HG03066 (cell line): ENCODE measurements around the gene PIAS4.

Source experiments
- ATAC-seq: cut with Tn5 transposase; IDR thresholded peaks from one replicate; pipeline ENCODE4 v1.9.1; 2021; ENCODE audit warnings: low read depth; ENCODE audit not compliant: unreplicated experiment

PIAS4 gene

GRCh38 chr19:4057931-4058692 is 50.6 kb downstream of the PIAS4 start:
- ATAC-seq, result no peak

DNA sequence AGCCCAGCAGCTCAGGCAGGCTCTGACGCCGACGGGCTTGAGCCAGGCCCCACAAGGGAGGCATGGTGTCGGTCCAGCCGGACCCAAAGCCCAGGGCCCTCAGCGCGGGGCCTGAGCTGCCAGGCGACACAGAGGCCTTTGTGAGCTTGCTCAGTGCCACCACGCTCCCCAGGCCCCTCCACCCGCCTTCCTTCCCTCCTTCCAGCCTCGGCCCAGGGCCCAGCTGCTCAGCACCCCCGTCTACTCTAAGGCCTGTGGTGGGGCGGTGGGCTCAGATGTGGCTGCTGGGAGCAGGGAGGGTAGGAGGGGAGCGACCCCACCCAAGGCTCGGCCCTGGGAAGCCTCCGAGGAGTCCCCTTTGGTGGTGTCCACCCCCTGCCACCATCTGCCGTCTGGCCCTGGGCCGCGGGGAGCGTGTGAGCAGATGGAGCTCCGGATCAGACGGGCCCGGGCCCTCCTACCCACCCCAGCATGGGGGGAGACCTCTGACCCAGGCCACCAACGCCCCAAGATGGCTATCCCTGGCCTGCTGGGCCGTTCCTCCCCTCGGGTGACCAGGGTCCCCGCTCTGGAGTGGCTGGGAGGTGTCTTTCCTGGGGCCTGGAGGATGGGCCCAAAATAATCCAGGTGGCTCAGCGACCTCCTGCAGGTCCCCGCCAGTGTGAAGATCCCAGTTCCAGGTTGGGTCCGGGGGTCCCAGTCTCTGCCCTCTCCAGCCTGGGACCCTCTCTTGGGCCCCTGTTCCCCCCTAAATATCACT is 51.3 kb downstream of the PIAS4 start:
- ATAC-seq, result no peak

DNA sequence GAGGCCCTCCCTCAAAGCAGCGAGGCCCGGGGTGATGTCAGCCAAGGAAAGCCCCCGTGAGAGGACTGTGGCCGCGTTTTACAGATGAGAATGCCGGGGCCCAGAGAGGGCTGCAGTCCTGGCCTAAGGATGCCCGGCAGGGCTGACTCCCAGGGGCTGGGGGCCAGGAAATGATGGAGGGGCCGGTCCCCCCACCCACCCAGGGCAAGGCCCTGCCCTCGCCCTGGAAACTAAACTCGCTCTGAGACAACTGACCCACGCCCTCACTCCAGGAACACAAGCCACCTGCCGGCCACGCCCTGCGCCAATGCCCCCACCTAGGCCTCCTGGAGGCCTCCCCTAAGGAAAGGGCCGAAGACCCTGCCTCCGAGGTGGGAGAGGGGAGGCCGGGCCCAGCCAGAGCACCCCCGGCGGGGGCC is 51.9 kb downstream of the PIAS4 start:
- no peak for ATAC-seq

- no peak for ATAC-seq
These were observed 52.5 kb downstream of the PIAS4 start for GRCh38 chr19:4059891-4060620.

GRCh38 chr19:4060621-4061177 is 53.2 kb downstream of the PIAS4 start:
- ATAC-seq, result no peak

GRCh38 chr19:4061178-4061682 is 53.7 kb downstream of the PIAS4 start:
- ATAC-seq, result no peak

- ATAC-seq, result no peak
These were observed 54.3 kb downstream of the PIAS4 start for GRCh38 chr19:4061683-4062418.

DNA sequence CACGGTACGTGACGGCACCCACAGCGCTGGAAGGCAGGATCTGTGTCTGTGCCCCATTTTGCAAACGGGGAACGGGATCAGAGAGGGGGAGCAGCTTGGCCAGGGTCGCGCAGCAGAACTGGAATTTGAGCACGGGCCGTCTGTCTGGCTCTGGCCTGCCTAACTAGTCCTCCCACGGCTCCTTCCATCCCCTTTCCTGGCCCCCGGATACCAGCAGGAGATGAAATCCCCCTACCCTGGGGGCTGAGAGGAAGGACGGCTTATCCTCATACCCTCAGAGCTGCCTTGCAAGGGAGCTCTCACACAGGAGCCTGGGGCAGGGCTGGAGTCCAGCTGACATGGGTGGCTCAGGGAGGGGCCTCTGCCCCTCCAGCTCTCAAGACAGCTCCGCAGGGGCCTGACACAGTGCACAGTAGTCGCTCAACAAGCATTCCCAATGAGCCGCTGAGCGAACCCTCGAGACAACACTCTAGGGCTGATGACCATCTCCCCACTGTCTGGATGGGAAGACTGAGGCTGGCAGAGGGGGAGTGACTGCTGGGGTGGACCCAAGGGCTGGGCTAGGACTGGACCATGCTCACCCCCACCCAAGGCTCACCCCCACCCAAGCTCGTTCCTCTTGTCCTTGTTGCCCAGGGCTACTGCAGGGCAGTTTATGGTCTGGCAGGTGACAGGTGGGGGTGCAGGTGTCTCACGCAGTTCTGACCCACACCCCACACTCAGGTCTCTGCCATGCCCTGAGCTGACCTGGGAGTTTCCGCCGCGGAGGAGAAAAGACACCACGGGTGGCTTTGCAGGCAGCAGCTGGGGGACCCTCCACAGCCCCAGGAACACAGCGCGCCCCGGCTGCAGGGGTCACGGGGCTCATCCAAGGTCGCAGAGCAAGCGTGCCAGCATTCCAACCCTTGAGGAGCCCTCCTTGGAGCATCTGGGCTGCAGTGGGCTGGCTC is 55.2 kb downstream of the PIAS4 start:
- ATAC-seq, result no peak

DNA sequence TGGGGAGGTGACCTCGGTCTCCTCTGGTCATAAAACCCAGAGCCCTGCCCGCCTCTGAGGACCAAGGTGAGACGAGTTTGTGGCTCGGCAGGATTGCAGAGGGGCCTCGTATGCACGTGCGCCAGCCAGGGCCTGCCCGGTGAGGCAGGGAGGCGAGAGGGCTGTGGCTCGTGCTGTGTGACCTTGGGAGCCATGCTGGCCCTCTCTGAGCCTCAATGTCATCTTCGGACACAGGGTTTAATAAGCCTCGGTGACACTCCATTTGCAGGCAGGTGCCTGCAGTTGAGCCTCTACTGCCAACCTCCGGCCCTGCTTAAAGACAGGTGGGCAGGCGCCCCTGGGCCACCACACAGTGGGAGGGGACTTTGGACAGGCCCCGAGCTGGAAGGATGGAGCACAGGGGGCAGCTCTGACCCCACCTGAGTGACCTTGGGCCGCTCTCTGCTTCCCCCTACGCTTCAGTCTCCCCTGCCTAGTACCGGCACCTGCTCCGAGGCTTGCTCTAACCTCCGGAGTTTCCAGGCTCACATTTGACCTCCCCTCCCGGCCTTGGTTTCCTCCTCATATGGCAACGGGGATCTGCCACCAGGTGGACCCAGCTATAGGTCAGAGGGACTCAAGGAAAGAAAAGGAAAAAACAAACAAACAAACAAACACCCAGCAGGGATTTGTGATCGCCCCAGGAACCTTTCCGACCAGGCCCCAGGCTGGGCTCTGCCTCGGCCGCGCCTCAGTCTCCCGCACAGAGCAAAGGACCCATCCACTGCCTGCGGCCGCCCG is 56.0 kb downstream of the PIAS4 start:
- ATAC-seq, result no peak

DNA sequence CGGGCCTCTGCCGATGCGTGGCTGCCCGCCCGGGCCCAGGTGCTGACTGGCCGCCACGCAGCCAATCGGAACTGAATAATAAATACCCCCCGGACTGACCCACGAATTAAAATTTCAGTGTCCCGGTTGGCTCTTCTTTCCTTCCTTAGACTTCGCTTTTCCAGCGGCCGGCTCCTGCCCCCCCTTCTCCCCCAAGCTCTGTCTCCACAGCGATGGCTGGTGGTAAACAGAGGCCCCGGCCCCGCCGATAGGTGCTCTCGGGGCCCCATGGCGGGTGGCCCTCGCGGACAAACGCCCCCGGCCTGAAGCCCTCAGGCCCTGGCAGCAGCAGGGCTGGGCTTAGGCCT is 56.6 kb downstream of the PIAS4 start:
- no peak for ATAC-seq

- no peak for ATAC-seq
These were observed 57.1 kb downstream of the PIAS4 start for GRCh38 chr19:4064496-4065260.

DNA sequence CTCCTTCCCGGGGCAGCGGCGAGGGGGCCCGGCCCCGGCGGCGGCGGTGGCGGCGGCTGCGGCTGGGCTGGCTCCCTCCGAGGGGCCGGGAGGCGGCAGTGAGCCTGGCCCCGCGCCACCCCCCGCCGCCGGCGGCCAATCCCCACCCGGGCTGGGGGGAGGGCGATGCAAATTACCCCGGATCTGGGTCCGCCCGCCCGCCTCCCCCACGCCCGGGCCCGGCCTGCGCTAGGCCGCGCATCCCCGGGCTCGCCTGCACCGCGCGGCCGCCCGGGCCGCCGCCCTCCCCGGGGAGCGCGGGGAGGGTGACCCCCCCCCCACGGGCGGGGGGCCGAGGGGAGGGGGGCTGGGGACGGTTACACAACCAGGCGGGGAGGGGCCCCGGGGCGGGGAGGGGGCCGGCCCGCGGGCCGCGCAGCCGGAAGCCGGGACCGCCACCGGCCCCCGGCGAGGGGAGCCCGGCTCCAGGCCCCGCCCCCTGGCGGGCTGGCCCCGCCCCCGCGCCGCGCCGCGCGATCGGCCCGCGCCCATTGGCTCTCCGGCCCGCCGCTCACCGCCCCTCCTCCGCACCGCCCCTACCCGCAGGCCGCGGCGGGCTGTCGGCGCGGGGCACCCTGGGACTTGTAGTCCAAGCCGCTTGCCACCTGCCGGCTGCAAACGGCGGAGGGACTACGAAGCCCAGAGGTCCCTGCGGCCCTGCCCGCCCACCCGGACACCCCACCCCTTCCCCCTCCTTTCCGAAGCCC is 58.1 kb downstream of the PIAS4 start:
- peak; percentile 69 for ATAC-seq

GRCh38 chr19:4066176-4066606 is 58.7 kb downstream of the PIAS4 start:
- no peak for ATAC-seq

DNA sequence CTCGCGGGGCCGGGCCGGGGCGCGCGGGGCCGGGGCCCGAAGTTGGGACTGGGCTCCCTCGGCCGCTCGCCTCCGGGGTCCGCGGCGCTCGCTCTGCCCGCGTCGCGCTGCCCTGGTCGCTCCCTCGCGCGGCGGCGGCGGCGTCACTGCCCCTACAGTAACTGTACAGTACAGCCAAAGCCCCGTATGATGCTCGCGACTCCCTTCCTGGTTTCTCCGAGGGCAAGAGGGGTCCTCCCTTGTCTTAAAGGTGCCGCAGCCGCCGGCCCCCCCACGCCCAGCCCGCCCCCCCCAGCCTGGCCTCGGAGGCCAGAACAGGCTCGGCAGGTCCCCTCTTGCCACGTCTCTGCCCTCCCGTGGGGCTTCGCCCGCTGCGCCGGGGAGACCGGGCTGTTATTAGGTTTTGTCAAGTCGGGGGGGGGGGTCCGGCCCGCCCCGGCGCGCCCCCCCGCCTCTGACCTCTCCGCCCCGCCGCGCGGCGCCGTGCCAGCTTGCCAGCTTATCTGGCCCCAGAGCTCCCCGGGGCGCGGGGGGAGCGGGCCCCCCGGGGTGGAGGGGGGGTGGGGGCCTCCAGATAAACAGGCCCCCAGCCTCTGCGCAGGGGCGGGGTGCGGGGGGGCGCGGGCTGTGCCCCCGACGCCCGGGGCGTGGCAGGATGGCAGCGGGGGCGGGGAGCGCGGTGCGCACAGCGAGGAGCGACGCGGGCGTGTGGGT is 59.3 kb downstream of the PIAS4 start, which contains the start of gene ZBTB7A:
TSS of gene ZBTB7A (minus strand) at position 218 of the 714 bp plus-strand sequence. CDS start 11,667 bp downstream, outside the sequence.
- ATAC-seq, result no peak

DNA sequence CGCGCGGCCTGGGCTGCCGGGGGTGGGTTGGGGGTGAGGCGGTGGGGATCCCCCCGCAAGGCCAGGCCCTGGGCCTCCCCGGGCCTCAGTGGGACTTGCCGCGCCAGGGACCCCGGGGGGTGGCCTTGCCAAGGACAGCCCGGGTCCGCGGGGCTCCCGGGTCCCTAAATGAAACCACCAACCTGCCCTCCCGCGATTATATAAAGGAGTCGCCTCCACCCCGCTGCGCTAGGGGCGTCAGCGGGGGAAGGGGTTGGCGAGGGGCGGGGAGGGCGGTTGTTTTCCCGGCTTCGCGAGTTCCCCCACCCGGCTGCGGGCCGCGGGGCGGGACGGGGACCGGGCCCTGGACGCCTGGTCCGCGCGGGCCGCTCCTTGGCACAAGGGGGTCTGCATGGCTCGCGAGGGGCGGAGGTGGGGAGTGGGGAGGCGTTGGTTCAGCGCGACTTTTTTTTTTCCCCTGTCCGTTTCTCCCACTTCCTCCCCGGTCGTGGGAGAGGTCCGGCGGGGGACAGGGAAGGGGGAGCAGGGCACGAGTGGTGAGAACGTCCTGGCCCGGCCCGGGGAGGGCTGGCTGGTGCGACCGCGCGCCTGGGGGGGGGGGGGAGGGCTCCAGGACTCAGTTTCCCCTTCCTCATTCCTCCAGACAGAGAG is 60.0 kb downstream of the PIAS4 start:
- ATAC-seq, result no peak
